ENCODE results near the gene SNRPA.

- no peak for TF ChIP-seq POLR2AphosphoS5 (IDR thresholded peaks at IDR 0.05)
- TF ChIP-seq CTCF (IDR thresholded peaks at IDR 0.05), result no peak
- TF ChIP-seq POLR2A (IDR thresholded peaks at IDR 0.05), result no peak
Observed at GRCh38 chr19:40808021-40808325, 57.0 kb downstream of the SNRPA start.

Measured in breast epithelium (tissue), 3 donors.